Upper lobe of right lung (tissue), 1 donor: ENCODE results near the gene ANAPC15. TPM values are rescaled to one million over a fixed set of nuclear protein-coding genes. Genes with fewer than 3 reads are reported as not detected.

Source experiments
- ATAC-seq: fragments of 200-7000 bp; cut with Tn5 transposase; one replicate; pipeline ENCODE4 v1.9.1; 2020; ENCODE audit warnings: mild to moderate bottlenecking, moderate library complexity
- DNase-seq: peaks from one replicate; pipeline ENCODE4 v3.0.0-alpha.2; 2020
- H3K27ac ChIP-seq: fragments of 200-600 bp; one replicate; pipeline ENCODE4 v1.8.0; 2022
- H3K27me3 ChIP-seq: fragments of 200-600 bp; one replicate; pipeline ENCODE4 v1.8.0; 2022; ENCODE audit warnings: mild to moderate bottlenecking
- H3K36me3 ChIP-seq: fragments of 200-600 bp; one replicate; pipeline ENCODE4 v1.8.0; 2022
- H3K4me1 ChIP-seq: fragments of 200-600 bp; one replicate; pipeline ENCODE4 v1.8.0; 2022
- H3K4me3 ChIP-seq: fragments of 200-600 bp; one replicate; pipeline ENCODE4 v1.8.0; 2022; ENCODE audit warnings: mild to moderate bottlenecking
- H3K9me3 ChIP-seq: fragments of 200-600 bp; one replicate; pipeline ENCODE4 v1.8.0; 2022
- intact Hi-C: fragments of 100-400 bp; cut with DNase I; formaldehyde crosslinking; loops from one replicate; pipeline ENCODE4 v1.11.0; 2022
- total RNA-seq: library from RNA; stranded (reverse); fragmentation: NEBNext Ultra II Directional; extraction: Animal tissue kit (Norgen Biotek cat#: 25700); gene quantifications from one replicate; pipeline ENCODE4 v1.2.1, GENCODE V29; 2021
- TF ChIP-seq, protein P1 (sequence below): fragments of 200-600 bp; IDR thresholded peaks from one replicate; pipeline ENCODE4 v1.8.0; 2022; ENCODE audit warnings: antibody characterized with exemption
- donor health status: DM: no; HTN: yes; CAD: no; lungs with severe emphysema.

The ANAPC15 gene
- total RNA-seq, 1 donor from 2014 or later: 25.2 TPM

DNA sequence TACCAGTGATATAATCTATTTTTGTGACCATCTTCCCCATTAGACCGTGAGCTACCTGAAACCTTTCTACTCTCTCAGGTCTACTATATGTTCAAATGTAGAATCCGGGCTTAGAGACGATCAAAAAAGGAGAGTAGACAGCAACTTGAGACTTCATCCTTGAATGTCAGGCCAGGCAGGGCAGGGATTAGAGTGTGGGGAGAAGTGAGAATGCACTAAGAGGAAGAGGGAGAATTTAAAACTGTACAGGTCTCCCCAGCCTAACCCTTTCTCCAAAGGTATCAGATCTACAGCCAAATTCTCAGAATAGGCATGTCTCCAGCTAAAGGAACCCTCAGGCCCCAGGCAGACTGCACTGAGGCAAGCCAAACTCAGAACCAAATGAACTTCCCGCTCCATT, 10.3 kb downstream of the ANAPC15 start:
- Histone ChIP-seq H3K36me3 (peaks cover 20% of the 10 kb centered on the region), H3K4me3 (peak overlapping the region; percentile 98), H3K27ac (peak overlapping the region; percentile 99), H3K9me3 (no peaks in the 10 kb centered on the region), H3K4me1 (peaks cover 37% of the 10 kb centered on the region), H3K27me3 (no peaks in the 10 kb centered on the region)
- ATAC-seq (no peak), DNase-seq (no peak)
- intact Hi-C loops: no loop called here
- TF ChIP-seq, protein P1, sequence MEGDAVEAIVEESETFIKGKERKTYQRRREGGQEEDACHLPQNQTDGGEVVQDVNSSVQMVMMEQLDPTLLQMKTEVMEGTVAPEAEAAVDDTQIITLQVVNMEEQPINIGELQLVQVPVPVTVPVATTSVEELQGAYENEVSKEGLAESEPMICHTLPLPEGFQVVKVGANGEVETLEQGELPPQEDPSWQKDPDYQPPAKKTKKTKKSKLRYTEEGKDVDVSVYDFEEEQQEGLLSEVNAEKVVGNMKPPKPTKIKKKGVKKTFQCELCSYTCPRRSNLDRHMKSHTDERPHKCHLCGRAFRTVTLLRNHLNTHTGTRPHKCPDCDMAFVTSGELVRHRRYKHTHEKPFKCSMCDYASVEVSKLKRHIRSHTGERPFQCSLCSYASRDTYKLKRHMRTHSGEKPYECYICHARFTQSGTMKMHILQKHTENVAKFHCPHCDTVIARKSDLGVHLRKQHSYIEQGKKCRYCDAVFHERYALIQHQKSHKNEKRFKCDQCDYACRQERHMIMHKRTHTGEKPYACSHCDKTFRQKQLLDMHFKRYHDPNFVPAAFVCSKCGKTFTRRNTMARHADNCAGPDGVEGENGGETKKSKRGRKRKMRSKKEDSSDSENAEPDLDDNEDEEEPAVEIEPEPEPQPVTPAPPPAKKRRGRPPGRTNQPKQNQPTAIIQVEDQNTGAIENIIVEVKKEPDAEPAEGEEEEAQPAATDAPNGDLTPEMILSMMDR: no peak

DNA sequence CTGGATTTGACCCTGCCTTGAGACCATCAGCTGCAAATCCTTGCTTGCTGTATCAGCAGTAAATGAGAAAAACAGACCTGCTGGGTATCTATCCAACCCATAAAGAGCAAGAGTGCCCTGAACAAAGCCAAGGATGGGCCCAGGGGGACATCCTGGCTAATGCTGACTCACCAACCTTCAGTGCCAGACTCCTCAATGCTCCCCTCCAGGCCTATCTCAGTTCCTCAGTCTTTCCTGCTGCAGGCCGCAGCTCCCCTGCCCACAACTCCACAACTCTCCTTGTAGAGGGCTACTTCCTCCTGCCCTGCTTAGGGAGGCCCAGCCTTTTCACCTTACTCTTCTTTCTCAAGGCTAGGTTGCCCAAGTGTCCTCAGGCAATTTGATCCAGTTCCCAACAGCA, 12.0 kb downstream of the ANAPC15 start:
- peaks cover 31% of the 10 kb centered on the region for H3K36me3 ChIP-seq
- intact Hi-C loops: no loop called here
- TF ChIP-seq, protein P1: no peak
- peaks cover 37% of the 10 kb centered on the region for H3K4me1 ChIP-seq
- H3K27me3 ChIP-seq: no peaks in the 10 kb centered on the region
- ATAC-seq (peak; percentile 19), DNase-seq (no peak)
- H3K9me3 ChIP-seq: no peaks in the 10 kb centered on the region
- H3K4me3 ChIP-seq: no peak overlapping the region
- no peak overlapping the region for H3K27ac ChIP-seq

DNA sequence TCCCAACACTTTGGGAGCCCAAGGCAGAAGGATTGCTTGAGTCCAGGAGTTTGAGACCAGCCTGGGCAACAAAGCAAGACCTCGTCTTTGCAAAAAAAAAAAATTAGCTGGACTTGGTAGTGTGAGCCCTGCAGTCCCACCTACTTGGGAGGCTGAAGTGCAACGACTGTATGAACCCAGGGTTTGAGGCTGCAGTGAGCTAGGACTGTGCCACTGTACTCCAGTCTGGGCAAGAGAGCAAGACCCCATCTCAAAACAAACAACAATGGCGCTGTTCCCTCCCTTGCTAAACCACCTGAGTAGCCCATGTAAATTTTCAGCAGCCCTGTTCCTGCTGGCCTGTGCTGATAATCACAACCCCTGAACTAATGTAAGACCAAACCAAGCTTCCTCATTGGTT, 12.5 kb downstream of the ANAPC15 start:
- no peaks in the 10 kb centered on the region for H3K9me3 ChIP-seq
- intact Hi-C loops: no loop called here
- ATAC-seq: no peak
- TF ChIP-seq, protein P1: no peak
- H3K27me3 ChIP-seq: no peaks in the 10 kb centered on the region
- H3K4me1 ChIP-seq: peaks cover 37% of the 10 kb centered on the region
- no peak overlapping the region for H3K4me3 ChIP-seq
- DNase-seq: no peak
- H3K36me3 ChIP-seq: peaks cover 36% of the 10 kb centered on the region
- peak overlapping the region; percentile 28 for H3K27ac ChIP-seq

DNA sequence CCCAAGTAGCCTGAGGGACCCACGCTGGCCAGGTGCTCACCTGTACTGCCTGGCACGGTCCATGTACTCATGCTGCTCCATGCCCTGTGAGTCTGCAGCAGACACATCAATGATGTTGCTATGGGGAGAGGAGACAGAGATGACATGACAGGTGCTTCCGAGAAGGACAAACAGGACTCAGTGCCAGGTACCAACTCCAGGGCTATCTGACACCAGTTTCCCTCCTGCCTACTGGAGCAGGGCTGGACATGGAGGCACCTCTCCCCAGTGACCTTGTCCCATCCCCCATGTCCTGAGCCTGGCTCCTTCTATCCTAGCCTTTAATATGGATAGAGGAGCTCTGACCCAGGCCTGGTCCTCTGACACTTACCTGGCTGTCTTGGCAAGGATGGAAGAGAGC, 13.8 kb downstream of the ANAPC15 start:
- H3K36me3 ChIP-seq: peaks cover 48% of the 10 kb centered on the region
- intact Hi-C loops: no loop called here

DNA sequence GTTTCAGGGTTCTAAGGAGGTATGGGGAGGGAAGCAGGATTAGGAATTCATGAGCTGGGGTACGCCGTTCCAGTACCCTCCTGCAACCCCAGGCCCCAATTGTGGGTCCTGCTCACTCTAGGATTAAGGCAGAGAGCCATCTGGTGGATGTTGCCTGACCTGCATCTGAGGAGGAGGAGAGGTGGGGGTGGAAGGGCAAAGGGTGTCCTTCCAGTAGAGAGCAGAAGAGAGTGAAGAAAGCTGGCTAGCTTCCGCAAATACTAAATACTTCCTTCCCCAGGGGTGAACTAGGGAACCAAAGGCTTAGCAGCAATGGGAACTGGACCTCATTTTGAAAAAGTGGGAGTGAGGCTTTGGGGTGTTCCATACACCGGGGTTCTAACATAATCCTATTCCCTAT, 21.2 kb downstream of the ANAPC15 start:
- DNase-seq (peak; percentile 74), ATAC-seq (peak; percentile 98)
- Histone ChIP-seq H3K9me3 (no peaks in the 10 kb centered on the region), H3K36me3 (peaks cover 55% of the 10 kb centered on the region), H3K4me3 (no peak overlapping the region), H3K4me1 (peaks cover 9% of the 10 kb centered on the region), H3K27me3 (no peaks in the 10 kb centered on the region), H3K27ac (peak overlapping the region; percentile 19)
- TF ChIP-seq, protein P1: peak; percentile 79
- intact Hi-C loops: loop anchor here (5.0 kb wide), 1 partner anchor 74 kb away; no protein-coding TSS in a partner anchor

More for the DNA sequence above, 13.8 kb downstream of the ANAPC15 start:
- Histone ChIP-seq H3K9me3 (no peaks in the 10 kb centered on the region), H3K27ac (no peak overlapping the region), H3K27me3 (no peaks in the 10 kb centered on the region), H3K4me1 (peaks cover 33% of the 10 kb centered on the region), H3K4me3 (no peak overlapping the region)
- DNase-seq (no peak), ATAC-seq (no peak)
- TF ChIP-seq, protein P1: no peak
